HEK293T (cell line): ENCODE data around the gene LIMD2.

Experiments
- CTCF ChIA-PET: fragments of 350-600 bp; formaldehyde crosslinking; extraction: SDS; loops from one replicate; lab custom pipeline; 2021; ENCODE audit warnings: antibody characterized with exemption, inconsistent platforms; lab: Yijun Ruan, JAX
- POLR2A ChIA-PET: fragments of 350-600 bp; formaldehyde crosslinking; extraction: SDS; loops from one replicate; lab custom pipeline; 2020; ENCODE audit warnings: antibody characterized with exemption, inconsistent platforms; lab: Yijun Ruan, JAX
- DNase-seq: peaks from one replicate; pipeline ENCODE4 v3.0.0; 2012; ENCODE audit warnings: mixed read lengths; ENCODE audit errors: extremely low spot score
- ARNT ChIP-seq: fragments of 450-650 bp; IDR thresholded peaks from 2 replicates; pipeline ENCODE4 v1.6.1; 2017; ENCODE audit warnings: mild to moderate bottlenecking
- BHLHE40 ChIP-seq: fragments of 450-650 bp; IDR thresholded peaks from 2 replicates; pipeline ENCODE4 v1.6.1; 2016; ENCODE audit warnings: mild to moderate bottlenecking, moderate library complexity, borderline replicate concordance
- CTBP1 ChIP-seq: fragments of 450-650 bp; IDR thresholded peaks from 2 replicates; pipeline ENCODE4 v1.6.1; 2016; ENCODE audit warnings: borderline replicate concordance
- ELF4 ChIP-seq: fragments of 450-650 bp; IDR thresholded peaks from 2 replicates; pipeline ENCODE4 v1.6.1; 2017; ENCODE audit warnings: antibody characterized with exemption
- FOXA1 ChIP-seq: fragments of 450-650 bp; IDR thresholded peaks from 2 replicates; pipeline ENCODE4 v1.6.1; 2016; ENCODE audit warnings: mild to moderate bottlenecking
- FOXK2 ChIP-seq: fragments of 450-650 bp; IDR thresholded peaks from 2 replicates; pipeline ENCODE4 v1.6.1; 2016; ENCODE audit warnings: mild to moderate bottlenecking
- FOXM1 ChIP-seq: fragments of 450-650 bp; IDR thresholded peaks from 2 replicates; pipeline ENCODE4 v1.6.1; 2017; ENCODE audit warnings: mild to moderate bottlenecking, borderline replicate concordance
- HDGF ChIP-seq: fragments of 450-650 bp; IDR thresholded peaks from 2 replicates; pipeline ENCODE4 v1.6.1; 2017; ENCODE audit warnings: antibody characterized with exemption, borderline replicate concordance
- L3MBTL2 ChIP-seq: fragments of 450-650 bp; conservative IDR thresholded peaks from 2 replicates; pipeline ENCODE4 v1.6.1; 2016; ENCODE audit warnings: mild to moderate bottlenecking
- LEF1 ChIP-seq: fragments of 450-650 bp; IDR thresholded peaks from 2 replicates; pipeline ENCODE4 v1.6.1; 2017; ENCODE audit warnings: mild to moderate bottlenecking, borderline replicate concordance
- NFRKB ChIP-seq: fragments of 450-650 bp; IDR thresholded peaks from 2 replicates; pipeline ENCODE4 v1.6.1; 2016; ENCODE audit warnings: mild to moderate bottlenecking, moderate library complexity
- PKNOX1 ChIP-seq: fragments of 450-650 bp; IDR thresholded peaks from 2 replicates; pipeline ENCODE4 v1.6.1; 2016
- SP1 ChIP-seq: fragments of 450-650 bp; IDR thresholded peaks from 2 replicates; pipeline ENCODE4 v1.6.1; 2017
- SUZ12 ChIP-seq: fragments of 450-650 bp; IDR thresholded peaks from 2 replicates; pipeline ENCODE4 v1.6.1; 2016; ENCODE audit warnings: mild to moderate bottlenecking
- TARDBP ChIP-seq: fragments of 450-650 bp; IDR thresholded peaks from 2 replicates; pipeline ENCODE4 v1.6.1; 2016
- ZNF384 ChIP-seq: fragments of 450-650 bp; IDR thresholded peaks from 2 replicates; pipeline ENCODE4 v1.6.1; 2016

Gene LIMD2

GRCh38 chr17:63698381-63698885 lies 1.5 kb downstream of the LIMD2 start:
- TF ChIP-seq FOXK2: no peak
- TF ChIP-seq FOXA1: no peak
- no peak for TF ChIP-seq TARDBP
- no peak for TF ChIP-seq BHLHE40
- TF ChIP-seq L3MBTL2: no peak
- no peak for TF ChIP-seq PKNOX1
- TF ChIP-seq NFRKB: no peak
- TF ChIP-seq SP1: no peak
- TF ChIP-seq ARNT: no peak
- no peak for TF ChIP-seq ELF4
- POLR2A ChIA-PET: interaction anchor here (1.1 to 2.7 kb wide), 4 partner anchors 23 to 77 kb away, joined by 4 to 8 read pairs (median 5); partner anchors contain the start of genes CCDC47 and MAP3K3
- CTCF ChIA-PET: interaction anchor here (0.5 to 1.6 kb wide), 6 partner anchors 10 to 128 kb away, joined by 3 to 13 read pairs (median 4); partner anchors contain the start of gene PSMC5
- DNase-seq: no peak

- ChIA-PET POLR2A (interaction anchor here (0.5 to 2.7 kb wide), 4 partner anchors 22 to 76 kb away, joined by 3 to 8 read pairs (median 5); partner anchors contain the start of genes CCDC47 and MAP3K3), CTCF (interaction anchor here (0.5 to 1.6 kb wide), 10 partner anchors 9 to 605 kb away, joined by 3 to 13 read pairs (median 3); partner anchors contain the start of gene PSMC5)
- DNase-seq: peak; percentile 68
- no peak for TF ChIP-seq PKNOX1
- no peak for TF ChIP-seq SUZ12
- TF ChIP-seq TARDBP: no peak
- TF ChIP-seq L3MBTL2: no peak
- no peak for TF ChIP-seq CTBP1
- no peak for TF ChIP-seq LEF1
- TF ChIP-seq NFRKB: no peak
- no peak for TF ChIP-seq HDGF
- TF ChIP-seq BHLHE40: no peak
Measured at GRCh38 chr17:63697341-63698286, 2.3 kb downstream of the LIMD2 start.

- POLR2A ChIA-PET: interaction anchor here (1.4 to 2.7 kb wide), 2 partner anchors 21 to 74 kb away, joined by 3 to 8 read pairs; partner anchors contain the start of gene MAP3K3
- CTCF ChIA-PET: interaction anchor here (1.2 to 1.6 kb wide), 3 partner anchors 9 to 145 kb away, joined by 3 to 4 read pairs (median 3); no protein-coding TSS in a partner anchor
- peak; percentile 63 for DNase-seq
- no peak for TF ChIP-seq ZNF384
- TF ChIP-seq BHLHE40: no peak
- no peak for TF ChIP-seq LEF1
- no peak for TF ChIP-seq L3MBTL2
Measured at GRCh38 chr17:63696381-63696961, 3.5 kb downstream of the LIMD2 start.

- CTCF ChIA-PET: interaction anchor here (1.0 to 1.6 kb wide), 2 partner anchors 14 to 251 kb away, joined by 3 to 5 read pairs; no protein-coding TSS in a partner anchor
- DNase-seq: no peak
- no peak for TF ChIP-seq NFRKB
- no peak for TF ChIP-seq ZNF384
- no peak for TF ChIP-seq CTBP1
- no peak for TF ChIP-seq ELF4
- no peak for TF ChIP-seq HDGF
- TF ChIP-seq FOXM1: no peak
- POLR2A ChIA-PET: interaction anchor here (1.4 kb wide), 1 partner anchor 74 kb away, joined by 3 read pairs; the partner anchor contains the start of gene MAP3K3
Measured at GRCh38 chr17:63695889-63696288, 4.0 kb downstream of the LIMD2 start.

- DNase-seq: no peak
- POLR2A ChIA-PET: interaction anchor here (1.1 to 1.4 kb wide), 3 partner anchors 19 to 78 kb away, joined by 3 to 5 read pairs (median 3); partner anchors contain the start of genes CCDC47, DDX42 and MAP3K3
- CTCF ChIA-PET: interaction anchor here (0.6 to 1.0 kb wide), 4 partner anchors 10 to 250 kb away, joined by 3 to 5 read pairs (median 3); no protein-coding TSS in a partner anchor
- no peak for TF ChIP-seq BHLHE40
- no peak for TF ChIP-seq L3MBTL2
Measured at GRCh38 chr17:63694950-63695773, 4.8 kb downstream of the LIMD2 start.
